Neural progenitor cell (in vitro differentiated cells): ENCODE results near the gene PCSK5. TPM values are rescaled to one million over a fixed set of nuclear protein-coding genes. Genes with fewer than 3 reads are reported as not detected.
A peak's percentile ranks its signal among the peaks of the same experiment; 100 is the strongest.
"Not testable (repeated sequence)": the region's sequence is repeated elsewhere in the genome, so short reads cannot be mapped to it uniquely, and the experiment has no call there.

Experiments used
- DNase-seq: peaks from one replicate; pipeline ENCODE4 v3.0.0-alpha.2; 2016; ENCODE audit warnings: low spot score
- H2AFZ ChIP-seq: fragments of 200-600 bp; sonication (generic); replicated peaks from 2 replicates; pipeline ENCODE4 v1.6.1; 2016; ENCODE audit warnings: antibody characterized with exemption
- H3F3A ChIP-seq: fragments of 200-600 bp; sonication (generic); 2 replicates; pipeline ENCODE4 v1.6.1; 2016; ENCODE audit warnings: antibody characterized with exemption, low read depth
- H3K27ac ChIP-seq: fragments of 200-600 bp; sonication (generic); 2 replicates; pipeline ENCODE4 v1.5.1; 2016; ENCODE audit warnings: mild to moderate bottlenecking
- H3K27me3 ChIP-seq: fragments of 200-600 bp; sonication (generic); 2 replicates; pipeline ENCODE4 v1.6.1; 2016; ENCODE audit warnings: mild to moderate bottlenecking, moderate library complexity
- H3K36me3 ChIP-seq: fragments of 200-600 bp; sonication (generic); 2 replicates; pipeline ENCODE4 v1.5.1; 2016
- H3K4me1 ChIP-seq: fragments of 200-600 bp; sonication (generic); 2 replicates; pipeline ENCODE4 v1.6.1; 2016; ENCODE audit warnings: mixed run types
- H3K4me2 ChIP-seq: fragments of 200-600 bp; sonication (generic); 2 replicates; pipeline ENCODE4 v1.6.1; 2016
- H3K4me3 ChIP-seq: fragments of 200-600 bp; sonication (generic); 2 replicates; pipeline ENCODE4 v1.5.1; 2016
- H3K79me2 ChIP-seq: fragments of 200-600 bp; sonication (generic); 2 replicates; pipeline ENCODE4 v1.6.1; 2016; ENCODE audit warnings: low read depth
- H3K9ac ChIP-seq: fragments of 200-600 bp; sonication (generic); 2 replicates; pipeline ENCODE4 v1.6.1; 2016
- H3K9me3 ChIP-seq: fragments of 200-600 bp; sonication (generic); 2 replicates; pipeline ENCODE4 v1.5.1; 2016; ENCODE audit warnings: low read depth
- H4K20me1 ChIP-seq: fragments of 200-600 bp; sonication (generic); 2 replicates; pipeline ENCODE4 v1.6.1; 2016; ENCODE audit warnings: low read depth
- H3K27ac Mint-ChIP-seq: 3 replicates; pipeline ENCODE4 v1.8.0; 2021; ENCODE audit warnings: mixed read lengths
- H3K27me3 Mint-ChIP-seq: 2 replicates; pipeline ENCODE4 v1.8.0; 2022; ENCODE audit warnings: low read depth, mild to moderate bottlenecking, inconsistent platforms, moderate library complexity, mixed read lengths; ENCODE audit not compliant: insufficient read depth
- H3K36me3 Mint-ChIP-seq: 3 replicates; pipeline ENCODE4 v1.8.0; 2021; ENCODE audit warnings: mixed read lengths
- H3K4me1 Mint-ChIP-seq: 3 replicates; pipeline ENCODE4 v1.8.0; 2021; ENCODE audit warnings: mixed read lengths
- H3K4me3 Mint-ChIP-seq: 3 replicates; pipeline ENCODE4 v1.8.0; 2021; ENCODE audit warnings: mild to moderate bottlenecking, moderate library complexity, mixed read lengths
- H3K9me3 Mint-ChIP-seq: 3 replicates; pipeline ENCODE4 v1.8.0; 2020; ENCODE audit warnings: mixed read lengths
- EZH2 ChIP-seq: fragments of 200-600 bp; sonication (generic); IDR thresholded peaks from 2 replicates; pipeline ENCODE4 v1.6.1; 2017; ENCODE audit warnings: antibody characterized with exemption, mild to moderate bottlenecking, moderate library complexity
- EZH2phosphoT487 ChIP-seq: fragments of 200-600 bp; sonication (generic); IDR thresholded peaks from 2 replicates; pipeline ENCODE4 v1.6.1; 2017; ENCODE audit warnings: antibody characterized with exemption
- total RNA-seq: library from RNA; depleted of rRNA; stranded (reverse); fragments of >200 nt; gene quantifications from 2 replicates; pipeline ENCODE4 v1.2.3, GENCODE V29; 2015; ENCODE audit warnings: low replicate concordance
- TF ChIP-seq, protein P1 (sequence below): fragments of 200-600 bp; sonication (generic); IDR thresholded peaks from 2 replicates; pipeline ENCODE4 v1.5.1; 2017; ENCODE audit warnings: antibody characterized with exemption, mild to moderate bottlenecking

The PCSK5 gene
- total RNA-seq, 1 donor from 2014 or later = 23.4 TPM

DNA sequence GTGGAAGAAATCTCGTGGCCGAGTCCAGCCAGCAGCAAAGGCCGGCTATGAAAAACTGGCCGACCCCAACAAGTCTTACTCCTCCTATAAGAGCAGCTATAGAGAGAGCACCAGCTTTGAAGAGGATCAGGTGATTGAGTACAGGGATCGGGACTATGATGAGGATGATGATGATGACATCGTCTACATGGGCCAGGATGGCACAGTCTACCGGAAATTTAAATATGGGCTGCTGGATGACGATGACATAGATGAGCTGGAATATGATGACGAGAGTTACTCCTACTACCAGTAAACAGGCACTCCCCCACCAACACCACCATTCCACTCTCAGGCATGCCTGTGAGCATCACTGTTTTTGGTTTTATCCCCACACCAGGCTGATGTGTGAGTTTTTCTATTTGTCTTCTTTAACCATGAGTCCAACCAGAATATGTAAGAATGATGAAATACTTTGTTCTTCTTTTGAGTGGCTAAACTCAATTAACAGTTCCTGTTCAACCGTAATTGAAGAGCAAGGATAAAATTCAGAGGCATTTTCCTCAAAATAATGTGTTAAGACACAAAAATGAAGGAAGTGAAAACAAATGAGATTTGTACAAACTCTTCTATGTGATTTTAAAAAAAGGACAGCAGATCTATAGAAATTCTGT lies 468.3 kb downstream of the PCSK5 start:
- Histone ChIP-seq H3K27ac (no peak overlapping the region), H3K9me3 (no peaks in the 10 kb centered on the region), H2AFZ (no peak overlapping the region), H4K20me1 (no peaks in the 10 kb centered on the region), H3K9ac (no peak overlapping the region), H3K4me3 (no peak overlapping the region), H3K79me2 (no peaks in the 10 kb centered on the region), H3K27me3 (no peaks in the 10 kb centered on the region), H3F3A (no peaks in the 10 kb centered on the region), H3K36me3 (no peaks in the 10 kb centered on the region), H3K4me1 (no peaks in the 10 kb centered on the region), H3K4me2 (no peak overlapping the region)
- TF ChIP-seq EZH2phosphoT487 (no peak), EZH2 (no peak)
- TF ChIP-seq, protein P1, sequence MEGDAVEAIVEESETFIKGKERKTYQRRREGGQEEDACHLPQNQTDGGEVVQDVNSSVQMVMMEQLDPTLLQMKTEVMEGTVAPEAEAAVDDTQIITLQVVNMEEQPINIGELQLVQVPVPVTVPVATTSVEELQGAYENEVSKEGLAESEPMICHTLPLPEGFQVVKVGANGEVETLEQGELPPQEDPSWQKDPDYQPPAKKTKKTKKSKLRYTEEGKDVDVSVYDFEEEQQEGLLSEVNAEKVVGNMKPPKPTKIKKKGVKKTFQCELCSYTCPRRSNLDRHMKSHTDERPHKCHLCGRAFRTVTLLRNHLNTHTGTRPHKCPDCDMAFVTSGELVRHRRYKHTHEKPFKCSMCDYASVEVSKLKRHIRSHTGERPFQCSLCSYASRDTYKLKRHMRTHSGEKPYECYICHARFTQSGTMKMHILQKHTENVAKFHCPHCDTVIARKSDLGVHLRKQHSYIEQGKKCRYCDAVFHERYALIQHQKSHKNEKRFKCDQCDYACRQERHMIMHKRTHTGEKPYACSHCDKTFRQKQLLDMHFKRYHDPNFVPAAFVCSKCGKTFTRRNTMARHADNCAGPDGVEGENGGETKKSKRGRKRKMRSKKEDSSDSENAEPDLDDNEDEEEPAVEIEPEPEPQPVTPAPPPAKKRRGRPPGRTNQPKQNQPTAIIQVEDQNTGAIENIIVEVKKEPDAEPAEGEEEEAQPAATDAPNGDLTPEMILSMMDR = no peak
- no peak overlapping the region for H3K27ac Mint-ChIP-seq
- no peaks in the 10 kb centered on the region for H3K36me3 Mint-ChIP-seq
- H3K4me3 Mint-ChIP-seq = no peak overlapping the region
- H3K4me1 Mint-ChIP-seq = peaks cover 6% of the 10 kb centered on the region
- no peaks in the 10 kb centered on the region for H3K9me3 Mint-ChIP-seq
- peaks cover 3% of the 10 kb centered on the region for H3K27me3 Mint-ChIP-seq
- no peak for DNase-seq

DNA sequence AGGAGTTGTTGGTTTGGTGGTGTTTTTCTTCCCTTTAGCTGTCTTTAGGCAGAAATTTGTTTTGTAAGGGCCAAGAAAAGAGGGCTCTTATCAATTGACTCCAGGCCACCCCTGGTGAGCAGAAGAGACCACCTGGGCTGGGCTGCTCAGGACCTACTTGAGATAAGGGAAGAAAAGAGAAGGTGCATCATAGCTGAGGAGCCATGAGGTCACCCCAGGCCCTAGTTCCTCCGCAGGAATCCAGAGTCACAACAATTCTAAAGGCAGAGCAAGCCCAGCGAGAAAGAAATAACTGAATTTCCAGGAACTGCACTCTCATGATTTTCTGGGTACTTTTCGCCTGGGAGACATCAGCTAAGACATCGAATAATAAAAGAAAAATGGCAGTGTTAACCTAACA lies 468.9 kb downstream of the PCSK5 start:
- Histone ChIP-seq H3K9me3 (no peaks in the 10 kb centered on the region), H3K27ac (no peak overlapping the region), H3K4me2 (no peak overlapping the region), H3K9ac (no peak overlapping the region), H3K36me3 (no peaks in the 10 kb centered on the region), H3K27me3 (no peaks in the 10 kb centered on the region), H4K20me1 (no peaks in the 10 kb centered on the region), H3K79me2 (no peaks in the 10 kb centered on the region), H2AFZ (peak overlapping the region; percentile 9), H3F3A (no peaks in the 10 kb centered on the region), H3K4me3 (no peak overlapping the region), H3K4me1 (no peaks in the 10 kb centered on the region)
- Mint-ChIP-seq H3K27ac (no peak overlapping the region), H3K27me3 (peaks cover 3% of the 10 kb centered on the region), H3K36me3 (no peaks in the 10 kb centered on the region), H3K4me3 (no peak overlapping the region), H3K9me3 (no peaks in the 10 kb centered on the region), H3K4me1 (peaks cover 7% of the 10 kb centered on the region)
- no peak for DNase-seq
- TF ChIP-seq EZH2phosphoT487 (no peak), EZH2 (no peak)
- TF ChIP-seq, protein P1 = no peak

DNA sequence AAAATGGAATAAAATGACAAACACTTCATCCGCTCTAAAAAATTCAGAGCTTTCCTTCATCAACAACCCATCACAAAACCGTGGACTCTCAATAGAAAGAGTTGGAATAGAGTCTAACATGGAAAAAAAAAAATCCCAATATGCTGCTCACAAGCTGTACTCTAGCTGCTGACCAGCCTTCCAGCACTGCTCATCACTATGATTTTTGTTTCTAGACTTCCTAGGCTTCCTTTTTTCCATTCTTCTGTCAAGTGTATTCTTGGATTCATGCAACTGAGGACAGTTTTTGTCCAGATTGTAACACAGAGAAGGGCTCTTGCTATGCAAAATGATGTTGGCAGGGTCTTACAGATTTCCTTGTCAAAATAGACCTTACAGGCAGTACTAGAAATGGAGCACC lies 469.3 kb downstream of the PCSK5 start:
- no peaks in the 10 kb centered on the region for H3K36me3 Mint-ChIP-seq
- Histone ChIP-seq H3F3A (no peaks in the 10 kb centered on the region), H3K4me3 (no peak overlapping the region), H3K36me3 (no peaks in the 10 kb centered on the region), H3K4me1 (no peaks in the 10 kb centered on the region), H4K20me1 (no peaks in the 10 kb centered on the region), H2AFZ (no peak overlapping the region), H3K27ac (no peak overlapping the region), H3K4me2 (no peak overlapping the region), H3K9me3 (no peaks in the 10 kb centered on the region), H3K9ac (no peak overlapping the region), H3K79me2 (no peaks in the 10 kb centered on the region), H3K27me3 (no peaks in the 10 kb centered on the region)
- H3K27me3 Mint-ChIP-seq = peaks cover 3% of the 10 kb centered on the region
- no peaks in the 10 kb centered on the region for H3K9me3 Mint-ChIP-seq
- H3K27ac Mint-ChIP-seq = no peak overlapping the region
- TF ChIP-seq EZH2 (no peak), EZH2phosphoT487 (no peak)
- TF ChIP-seq, protein P1 = no peak
- no peak for DNase-seq
- H3K4me1 Mint-ChIP-seq = peaks cover 11% of the 10 kb centered on the region
- no peak overlapping the region for H3K4me3 Mint-ChIP-seq

DNA sequence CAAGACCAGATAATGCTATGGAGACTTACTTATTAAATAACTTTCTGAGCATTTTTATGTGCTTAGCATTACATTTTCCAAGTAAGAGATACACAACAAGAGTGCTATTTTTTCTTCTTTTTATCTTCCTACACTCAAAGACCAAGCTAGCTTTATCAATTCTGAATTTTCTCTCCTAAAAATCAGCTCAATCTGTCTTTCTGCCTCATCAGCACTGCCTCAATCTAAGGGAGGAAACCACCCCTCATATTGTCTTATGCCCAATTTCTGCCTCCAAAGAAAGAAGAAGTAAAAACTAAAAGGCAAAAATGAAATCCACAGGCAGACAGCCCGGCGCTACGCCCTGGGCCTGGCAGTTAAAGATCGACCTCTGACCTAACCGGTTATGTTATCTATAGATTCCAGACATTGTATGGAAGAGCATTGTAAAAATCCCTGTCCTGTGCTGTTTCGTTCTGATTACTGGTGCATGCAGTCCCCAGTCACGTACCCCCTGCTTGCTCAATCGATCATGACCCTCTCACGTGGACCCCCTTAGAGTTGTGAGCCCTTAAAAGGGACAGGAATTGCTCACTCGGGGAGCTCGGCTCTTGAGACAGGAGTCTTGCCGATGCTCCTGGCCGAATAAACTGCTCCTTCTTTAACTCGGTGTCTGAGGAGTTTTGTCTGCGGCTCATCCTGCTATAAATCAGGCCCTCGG lies 472.0 kb downstream of the PCSK5 start:
- not testable (repeated sequence) for H3K9me3 ChIP-seq, H3K36me3 ChIP-seq, H3K27ac ChIP-seq, DNase-seq, H3K4me3 ChIP-seq, H3K79me2 ChIP-seq, H3K4me1 ChIP-seq, H4K20me1 ChIP-seq, H3K27ac Mint-ChIP-seq, H3K4me3 Mint-ChIP-seq, H3K9ac ChIP-seq, H3K4me2 ChIP-seq, H3K9me3 Mint-ChIP-seq, H3K36me3 Mint-ChIP-seq, H2AFZ ChIP-seq, H3F3A ChIP-seq, H3K27me3 ChIP-seq, H3K27me3 Mint-ChIP-seq
- H3K4me1 Mint-ChIP-seq = peaks cover 20% of the 10 kb centered on the region
